CD14-positive monocyte (primary cell): Measurements from ENCODE around the gene OCEL1. TPM values are rescaled to one million over a fixed set of nuclear protein-coding genes. Genes with fewer than 3 reads are reported as not detected.

Experiments used
- DNase-seq, 3 donors: peaks; one replicate each; pipeline ENCODE4 v3.0.0-alpha.2; 2011 to 2022
- H2AFZ ChIP-seq: 2 replicates; pipeline ENCODE4 v1.6.0; 2012; ENCODE audit warnings: mild to moderate bottlenecking, low read depth, low read length, inconsistent platforms; ENCODE audit not compliant: insufficient read depth, poor library complexity, severe bottlenecking
- H3K27ac ChIP-seq, 2 donors: 1 replicate in 1 of 2; 2 replicates in 1 of 2; pipeline ENCODE4 v1.5.1; 2012 to 2013; ENCODE audit warnings: low read length in 2 of 2, control low read depth in 1 of 2, inconsistent platforms in 1 of 2, low read depth in 1 of 2, mild to moderate bottlenecking in 1 of 2
- H3K27me3 ChIP-seq, 2 donors: one replicate each; pipeline versions ENCODE4 v1.6.0 to v1.6.1; 2011 to 2013; ENCODE audit warnings: low read length in 2 of 2; ENCODE audit not compliant: control insufficient read depth in 2 of 2, insufficient read depth in 2 of 2
- H3K36me3 ChIP-seq, 2 donors: replicated peaks in 1 of 2; 1 replicate in 1 of 2; 2 replicates in 1 of 2; pipeline versions ENCODE4 v1.5.1 to v1.6.1; 2012 to 2013; ENCODE audit warnings: low read length in 2 of 2, control low read depth in 1 of 2, inconsistent platforms in 1 of 2, mild to moderate bottlenecking in 1 of 2; ENCODE audit not compliant: insufficient read depth in 2 of 2, control insufficient read depth in 1 of 2
- H3K4me1 ChIP-seq, 2 donors: 1 replicate in 1 of 2; 2 replicates in 1 of 2; pipeline versions ENCODE4 v1.5.1 to v1.6.1; 2012 to 2013; ENCODE audit warnings: low read length in 2 of 2, control low read depth in 1 of 2, inconsistent platforms in 1 of 2, mild to moderate bottlenecking in 1 of 2, moderate library complexity in 1 of 2; ENCODE audit not compliant: insufficient read depth in 2 of 2, control insufficient read depth in 1 of 2
- H3K4me2 ChIP-seq: replicated peaks from 2 replicates; pipeline ENCODE3; 2012; ENCODE audit warnings: low read length, moderate library complexity, mild to moderate bottlenecking; ENCODE audit not compliant: poor library complexity, severe bottlenecking; ENCODE audit errors: extremely low read depth
- H3K4me3 ChIP-seq, 3 experiments: fragments of 200-600 bp in 1 of 3; sonication (generic) in 1 of 3; replicated peaks in 1 of 3; 1 replicate in 2 of 3; 2 replicates in 1 of 3; pipeline ENCODE4 v1.5.1; 2011 to 2013; ENCODE audit warnings: low read length in 3 of 3, mild to moderate bottlenecking in 3 of 3, control low read depth in 2 of 3, low read depth in 2 of 3, inconsistent platforms in 1 of 3, moderate library complexity in 1 of 3
- H3K79me2 ChIP-seq: 2 replicates; pipeline ENCODE4 v1.6.0; 2012; ENCODE audit warnings: mild to moderate bottlenecking, control low read depth, inconsistent platforms, low read length, moderate library complexity; ENCODE audit not compliant: insufficient read depth
- H3K9ac ChIP-seq: 2 replicates; pipeline ENCODE4 v1.6.0; 2017; ENCODE audit warnings: low read length, mild to moderate bottlenecking; ENCODE audit not compliant: insufficient read depth, poor library complexity, severe bottlenecking
- H3K9me3 ChIP-seq, 2 donors: replicated peaks in 1 of 2; 1 replicate in 1 of 2; 2 replicates in 1 of 2; pipeline versions ENCODE4 v1.5.1 to v1.6.1; 2012 to 2013; ENCODE audit warnings: low read length in 2 of 2, control low read depth in 1 of 2; ENCODE audit not compliant: control insufficient read depth in 1 of 2, insufficient read depth in 1 of 2
- H4K20me1 ChIP-seq: 2 replicates; pipeline ENCODE4 v1.6.0; 2012; ENCODE audit warnings: mild to moderate bottlenecking, low read length, control low read depth, moderate library complexity; ENCODE audit not compliant: insufficient read depth
- H3K27ac Mint-ChIP-seq, 7 donors: one replicate each; pipeline ENCODE4 v1.8.0; 2020; ENCODE audit warnings: mild to moderate bottlenecking in 7 of 7, mixed read lengths in 7 of 7, moderate library complexity in 6 of 7, inconsistent platforms in 2 of 7
- H3K27me3 Mint-ChIP-seq, 3 donors: one replicate each; pipeline ENCODE4 v1.8.0; 2021 to 2022; ENCODE audit warnings: low read depth in 3 of 3, mild to moderate bottlenecking in 3 of 3, mixed read lengths in 3 of 3, moderate library complexity in 3 of 3, inconsistent platforms in 1 of 3
- H3K36me3 Mint-ChIP-seq, 2 donors: one replicate each; pipeline ENCODE4 v1.8.0; 2020; ENCODE audit warnings: mixed read lengths in 2 of 2, inconsistent platforms in 1 of 2, mild to moderate bottlenecking in 1 of 2
- H3K4me1 Mint-ChIP-seq: one replicate; pipeline ENCODE4 v1.8.0; 2020; ENCODE audit warnings: mild to moderate bottlenecking, mixed read lengths
- H3K4me3 Mint-ChIP-seq, 2 donors: one replicate each; pipeline ENCODE4 v1.8.0; 2020; ENCODE audit warnings: mild to moderate bottlenecking in 2 of 2, mixed read lengths in 2 of 2, moderate library complexity in 1 of 2
- H3K9me3 Mint-ChIP-seq, 7 donors: one replicate each; pipeline ENCODE4 v1.8.0; 2020 to 2022; ENCODE audit warnings: mixed read lengths in 7 of 7, mild to moderate bottlenecking in 6 of 7, moderate library complexity in 6 of 7, inconsistent platforms in 2 of 7
- CTCF ChIP-seq: fragments of 200-600 bp; IDR thresholded peaks from one replicate; pipeline ENCODE4 v1.8.0; 2022; ENCODE audit warnings: antibody characterized with exemption, mild to moderate bottlenecking
- WGBS: methylation state at CpG from one replicate; pipeline ENCODE4 v1.1.5; 2013; ENCODE audit warnings: missing lambda C conversion rate; ENCODE audit not compliant: insufficient coverage; 5-methylcytosine and 5-hydroxymethylcytosine counted together
- intact Hi-C, 2 donors: fragments of 100-400 bp; cut with micrococcal nuclease; formaldehyde crosslinking; loops; one replicate each; pipeline versions ENCODE4 v1.15.0 to v1.15.1; 2023
- polyA plus RNA-seq, 3 donors: library from polyadenylated mRNA; depleted of rRNA in 1 of 3; unstranded in 2 of 3; stranded (reverse) in 1 of 3; fragments of 300-500 nt in 2 of 3; fragments of >200 nt in 1 of 3; fragmentation: Illumina TruSeq in 2 of 3; gene quantifications; 1 replicate in 2 of 3; 2 replicates in 1 of 3; pipeline ENCODE4 v1.2.3, GENCODE V29; 2012 to 2021

The OCEL1 gene
- polyA plus RNA-seq, 3 donors = 31.8 to 59.9 (median 57.6) TPM

GRCh38 chr19:17195106-17195505 is 30.9 kb upstream of the OCEL1 start:
- Histone ChIP-seq H3K9me3 (no peaks in the 10 kb centered on the region), H3K4me1 (no peaks in the 10 kb centered on the region), H2AFZ (no peak overlapping the region), H4K20me1 (peaks cover 17% of the 10 kb centered on the region), H3K4me3 (no peak overlapping the region), H3K36me3 (peaks cover 81 to 97% of the 10 kb centered on the region in 2 donors), H3K4me2 (no peak overlapping the region), H3K9ac (no peak overlapping the region), H3K27ac (no peak overlapping the region), H3K27me3 (no peaks in the 10 kb centered on the region), H3K79me2 (no peaks in the 10 kb centered on the region)
- H3K4me1 Mint-ChIP-seq = no peaks in the 10 kb centered on the region
- H3K27ac Mint-ChIP-seq = no peak overlapping the region
- H3K4me3 Mint-ChIP-seq = no peak overlapping the region
- no peaks in the 10 kb centered on the region for H3K9me3 Mint-ChIP-seq
- no peak for DNase-seq
- no peak for TF ChIP-seq CTCF
- H3K36me3 Mint-ChIP-seq = peaks cover 80 to 100% of the 10 kb centered on the region in 2 donors
- over 99% methylated on average over 18 of the region's 23 CpGs for WGBS
- peaks cover 0 to 3% (median 0%) of the 10 kb centered on the region in 3 donors for H3K27me3 Mint-ChIP-seq
- intact Hi-C loops = no loop called here

DNA sequence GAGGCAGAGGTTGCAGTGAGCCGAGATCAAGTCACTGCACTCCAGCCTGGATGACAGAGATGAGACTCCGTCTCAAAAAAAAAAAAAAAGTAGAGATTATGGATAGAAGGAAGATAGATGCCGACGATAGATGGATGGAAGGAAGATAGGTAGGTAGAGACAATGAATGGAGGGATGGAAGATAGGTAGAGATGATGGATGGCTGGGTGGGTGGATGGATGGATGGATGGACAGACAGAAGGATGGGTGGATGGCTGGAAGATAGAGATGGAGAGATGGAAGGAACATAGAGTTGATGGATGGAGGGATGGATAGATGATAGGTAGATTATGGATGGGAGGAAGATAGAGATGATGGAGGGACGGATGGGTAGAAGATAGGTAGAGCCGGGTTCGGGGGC is 29.4 kb upstream of the OCEL1 start:
- no peak overlapping the region for H3K4me3 ChIP-seq
- intact Hi-C loops = no loop called here
- H3K79me2 ChIP-seq = no peaks in the 10 kb centered on the region
- H4K20me1 ChIP-seq = peaks cover 32% of the 10 kb centered on the region
- no peak for DNase-seq
- H3K4me1 ChIP-seq = no peaks in the 10 kb centered on the region
- no peaks in the 10 kb centered on the region for H3K27me3 ChIP-seq
- H3K9ac ChIP-seq = no peak overlapping the region
- no peaks in the 10 kb centered on the region for H3K9me3 ChIP-seq
- WGBS = 100% methylated on average over 3 of the region's 7 CpGs
- no peak for TF ChIP-seq CTCF
- H3K4me2 ChIP-seq = no peak overlapping the region
- no peak overlapping the region for H3K27ac Mint-ChIP-seq
- H3K36me3 Mint-ChIP-seq = peaks cover 81 to 100% of the 10 kb centered on the region in 2 donors
- peaks cover 82 to 97% of the 10 kb centered on the region in 2 donors for H3K36me3 ChIP-seq
- H3K4me1 Mint-ChIP-seq = no peaks in the 10 kb centered on the region
- no peak overlapping the region for H3K4me3 Mint-ChIP-seq
- H3K27me3 Mint-ChIP-seq = peaks cover 0 to 3% (median 0%) of the 10 kb centered on the region in 3 donors
- H2AFZ ChIP-seq = no peak overlapping the region
- H3K27ac ChIP-seq = no peak overlapping the region
- no peaks in the 10 kb centered on the region for H3K9me3 Mint-ChIP-seq
